B cell (primary cell): ENCODE results near the gene MRPS34. TPM values are rescaled to one million over a fixed set of nuclear protein-coding genes. Genes with fewer than 3 reads are reported as not detected.
A peak's percentile ranks its signal among the peaks of the same experiment; 100 is the strongest.

ENCODE experiments used
- ATAC-seq: fragments of 200-7000 bp; cut with Tn5 transposase; one replicate; pipeline ENCODE4 v1.10.0; 2021; ENCODE audit warnings: low read depth, mild to moderate bottlenecking, moderate number of reproducible peaks, moderate library complexity
- CTCF ChIA-PET: fragments of 350-600 bp; sonication (Branson Sonifier 250); formaldehyde crosslinking; loops from one replicate; lab custom pipeline; 2021; ENCODE audit warnings: antibody characterized with exemption, inconsistent platforms; lab: Charles Lee
- POLR2A ChIA-PET: fragments of 350-600 bp; sonication (Branson Sonifier 250); formaldehyde crosslinking; loops from one replicate; lab custom pipeline; 2021; ENCODE audit warnings: antibody characterized with exemption; lab: Charles Lee
- DNase-seq: peaks from one replicate; pipeline ENCODE4 v3.0.0; 2013
- H2AFZ ChIP-seq: 2 replicates; pipeline ENCODE4 v1.6.1; 2012; ENCODE audit warnings: mild to moderate bottlenecking, low read depth, low read length; ENCODE audit not compliant: insufficient read depth, poor library complexity, severe bottlenecking
- H3K27ac ChIP-seq, 2 donors: 1 replicate in 1 of 2; 2 replicates in 1 of 2; pipeline ENCODE4 v1.5.1; 2012 to 2013; ENCODE audit warnings: low read length in 2 of 2, mild to moderate bottlenecking in 2 of 2, moderate library complexity in 1 of 2
- H3K27me3 ChIP-seq, 4 experiments: fragments of 200-600 bp in 1 of 4; sonication (generic) in 1 of 4; replicated peaks in 1 of 4; 1 replicate in 2 of 4; 2 replicates in 2 of 4; pipeline versions ENCODE4 v1.6.1 to v1.7.0; 2013 to 2016; ENCODE audit warnings: low read length in 3 of 4, mild to moderate bottlenecking in 2 of 4, mixed read lengths in 1 of 4, moderate library complexity in 1 of 4; ENCODE audit not compliant: insufficient read depth in 4 of 4, control insufficient read depth in 3 of 4; ENCODE audit errors: control extremely low read depth in 1 of 4
- H3K36me3 ChIP-seq, 2 experiments: replicated peaks in 1 of 2; 1 replicate in 1 of 2; 2 replicates in 1 of 2; pipeline versions ENCODE4 v1.6.1 to v1.7.1; 2013; ENCODE audit warnings: low read length in 1 of 2; ENCODE audit not compliant: insufficient read depth in 2 of 2, control insufficient read depth in 1 of 2; ENCODE audit errors: control extremely low read depth in 1 of 2, extremely low read depth in 1 of 2
- H3K4me1 ChIP-seq, 2 donors: fragments of 200-600 bp in 1 of 2; sonication (generic) in 1 of 2; 1 replicate in 1 of 2; 2 replicates in 1 of 2; pipeline versions ENCODE4 v1.5.1 to v1.6.1; 2013 to 2017; ENCODE audit warnings: low read length in 2 of 2; ENCODE audit not compliant: control insufficient read depth in 2 of 2, insufficient read depth in 2 of 2
- H3K4me2 ChIP-seq: replicated peaks from 2 replicates; pipeline ENCODE3; 2012; ENCODE audit warnings: mild to moderate bottlenecking, low read depth, low read length; ENCODE audit not compliant: poor library complexity, severe bottlenecking
- H3K4me3 ChIP-seq, 5 experiments: fragments of 200-600 bp in 1 of 5; sonication (generic) in 1 of 5; 1 replicate in 3 of 5; 2 replicates in 2 of 5; pipeline versions ENCODE4 v1.5.1 to v1.7.0; 2011 to 2016; ENCODE audit warnings: low read length in 4 of 5, mild to moderate bottlenecking in 4 of 5, low read depth in 2 of 5, control low read depth in 1 of 5, moderate library complexity in 1 of 5; ENCODE audit not compliant: insufficient read depth in 1 of 5; ENCODE audit errors: control extremely low read depth in 1 of 5, extremely low read depth in 1 of 5
- H3K79me2 ChIP-seq: fragments of 200-600 bp; sonication (generic); one replicate; pipeline ENCODE4 v1.6.0; 2016; ENCODE audit warnings: low read length; ENCODE audit not compliant: control insufficient read depth, insufficient read depth
- H3K9ac ChIP-seq: fragments of 200-600 bp; sonication (generic); 2 replicates; pipeline ENCODE4 v1.6.1; 2017; ENCODE audit warnings: mild to moderate bottlenecking, low read length, moderate library complexity
- H3K9me3 ChIP-seq, 3 donors: one replicate each; pipeline versions ENCODE4 v1.6.1 to v1.7.1; 2013; ENCODE audit warnings: low read length in 2 of 3; ENCODE audit not compliant: control insufficient read depth in 2 of 3, insufficient read depth in 1 of 3; ENCODE audit errors: control extremely low read depth in 1 of 3
- H4K20me1 ChIP-seq: 2 replicates; pipeline ENCODE4 v1.6.0; 2012; ENCODE audit warnings: mild to moderate bottlenecking, low read length; ENCODE audit not compliant: insufficient read depth, control insufficient read depth, poor library complexity, severe bottlenecking
- H3K27ac Mint-ChIP-seq: one replicate; pipeline ENCODE4 v1.8.0; 2021; ENCODE audit warnings: mixed read lengths
- H3K27me3 Mint-ChIP-seq: one replicate; pipeline ENCODE4 v1.8.0; 2021; ENCODE audit warnings: mixed read lengths
- H3K4me1 Mint-ChIP-seq: one replicate; pipeline ENCODE4 v1.8.0; 2021; ENCODE audit warnings: mixed read lengths
- H3K4me3 Mint-ChIP-seq: one replicate; pipeline ENCODE4 v1.8.0; 2021; ENCODE audit warnings: mixed read lengths
- H3K9me3 Mint-ChIP-seq: one replicate; pipeline ENCODE4 v1.8.0; 2022; ENCODE audit warnings: mixed read lengths; ENCODE audit not compliant: insufficient read depth
- CTCF ChIP-seq: fragments of 200-600 bp; IDR thresholded peaks from one replicate; pipeline ENCODE4 v1.8.0; 2022; ENCODE audit warnings: antibody characterized with exemption, mild to moderate bottlenecking
- EZH2 ChIP-seq: IDR thresholded peaks from 2 replicates; pipeline ENCODE4 v1.6.1; 2012; ENCODE audit warnings: borderline replicate concordance, low read depth, mild to moderate bottlenecking, moderate library complexity, low read length; ENCODE audit not compliant: insufficient read depth, poor library complexity, severe bottlenecking
- WGBS: methylation state at CpG from one replicate; pipeline ENCODE4 v1.1.5; 2013; ENCODE audit warnings: missing lambda C conversion rate; ENCODE audit not compliant: insufficient coverage; 5-methylcytosine and 5-hydroxymethylcytosine counted together
- intact Hi-C: fragments of 100-400 bp; cut with micrococcal nuclease; formaldehyde crosslinking; loops from one replicate; pipeline ENCODE4 v1.10.0; 2022
- polyA plus RNA-seq: library from polyadenylated mRNA; depleted of rRNA; stranded (reverse); fragments of >200 nt; gene quantifications from 2 replicates; pipeline ENCODE4 v1.2.3, GENCODE V29; 2012
- small RNA-seq: library from RNA; depleted of rRNA; stranded (forward); fragments of <200 nt; gene quantifications from one replicate; pipeline ENCODE3, GENCODE V24; 2012; ENCODE audit warnings: low replicate concordance, low read depth; ENCODE audit not compliant: insufficient read length
- total RNA-seq, 2 donors: library from RNA; stranded (reverse); fragments of 120-200 nt in 1 of 2; gene quantifications; 1 replicate in 1 of 2; 2 replicates in 1 of 2; pipeline versions ENCODE4 v1.2.3 to v1.2.4, GENCODE V29; 2013 to 2022

Gene MRPS34
- total and polyA plus RNA-seq, 2 donors (not counting 1 experiment from before 2014, with no cell fraction given), result 44.6 to 55.2 TPM

- no peak overlapping the region for H2AFZ ChIP-seq
- H4K20me1 ChIP-seq, result peaks cover 49% of the 10 kb centered on the region
- H3K9me3 Mint-ChIP-seq, result no peaks in the 10 kb centered on the region
- no peaks in the 10 kb centered on the region for H3K9me3 ChIP-seq
- H3K27ac ChIP-seq, result peak overlapping the region; percentile 51 to 55
- peaks cover 51% of the 10 kb centered on the region for H3K4me1 Mint-ChIP-seq
- H3K27me3 ChIP-seq, result no peaks in the 10 kb centered on the region
- H3K27me3 Mint-ChIP-seq, result no peaks in the 10 kb centered on the region
- intact Hi-C loops, result loop anchor here (1.0 kb wide), 1 partner anchor 17 kb away; the partner anchor contains the start of gene MAPK8IP3
- H3K4me3 Mint-ChIP-seq, result peak overlapping the region; percentile 52
- H3K4me2 ChIP-seq, result peak overlapping the region; percentile 55
- ATAC-seq, result peak; percentile 46
- H3K79me2 ChIP-seq, result peaks cover 89% of the 10 kb centered on the region
- H3K27ac Mint-ChIP-seq, result peak overlapping the region; percentile 76
- H3K4me3 ChIP-seq, result no peak overlapping the region
- 85% methylated on average over 2 of the region's 6 CpGs for WGBS
- H3K4me1 ChIP-seq, result peaks cover 53 to 78% of the 10 kb centered on the region in 2 donors
- ChIA-PET CTCF (interaction anchor here (0.6 to 1.9 kb wide), 5 partner anchors 9 to 138 kb away, joined by 3 to 9 read pairs (median 3); no protein-coding TSS in a partner anchor), POLR2A (no interaction called here)
- H3K9ac ChIP-seq, result no peak overlapping the region
- H3K36me3 ChIP-seq, result peaks cover 0 to 30% of the 10 kb centered on the region in 2 experiments
- TF ChIP-seq CTCF (peak; percentile 96), EZH2 (no peak)
- DNase-seq, result peak; percentile 74
Observed at GRCh38 chr16:1723450-1724147, 49.3 kb downstream of the MRPS34 start.

Small RNA genes lying within 50 kb of the gene (small RNA-seq; reads per million reads assigned to genes)
- not detected for gene MIR3177

Other genes starting within 250 kb of the MRPS34 start
- 0.27 and 0.58 TPM in 2 replicates for gene TMEM204, start 239.5 kb downstream of the MRPS34 start, total RNA-seq
- gene TMEM204, start 239.5 kb downstream of the MRPS34 start, polyA plus RNA-seq, result 2.3 and 2.7 TPM in 2 replicates
- 12.5 and 15.0 TPM in 2 replicates for gene IFT140, start 161.1 kb downstream of the MRPS34 start, total RNA-seq
- 4.2 and 5.4 TPM in 2 replicates for gene IFT140, start 161.1 kb downstream of the MRPS34 start, polyA plus RNA-seq
- gene CRAMP1, start 160.8 kb downstream of the MRPS34 start, total RNA-seq, result 26.6 and 33.9 TPM in 2 replicates
- gene CRAMP1, start 160.8 kb downstream of the MRPS34 start, polyA plus RNA-seq, result 21.0 and 29.1 TPM in 2 replicates
- 42.1 and 45.7 TPM in 2 replicates for gene JPT2, start 94.9 kb downstream of the MRPS34 start, total RNA-seq
- gene JPT2, start 94.9 kb downstream of the MRPS34 start, polyA plus RNA-seq, result 7.6 and 10.7 TPM in 2 replicates
- gene MAPK8IP3, start 66.9 kb downstream of the MRPS34 start, total RNA-seq, result 340 and 348 TPM in 2 replicates
- 249 and 320 TPM in 2 replicates for gene MAPK8IP3, start 66.9 kb downstream of the MRPS34 start, polyA plus RNA-seq
- gene NME3, start 1.6 kb downstream of the MRPS34 start, total RNA-seq, result 57.3 and 63.2 TPM in 2 replicates
- 99.0 and 150 TPM in 2 replicates for gene NME3, start 1.6 kb downstream of the MRPS34 start, polyA plus RNA-seq
- gene EME2, start 324 bp downstream of the MRPS34 start, total RNA-seq, result 42.5 and 43.9 TPM in 2 replicates
- gene EME2, start 324 bp downstream of the MRPS34 start, polyA plus RNA-seq, result 34.6 and 44.1 TPM in 2 replicates
- 91.2 and 95.5 TPM in 2 replicates for gene SPSB3, start 9.4 kb upstream of the MRPS34 start, total RNA-seq
- gene SPSB3, start 9.4 kb upstream of the MRPS34 start, polyA plus RNA-seq, result 255 and 264 TPM in 2 replicates
- 50.2 and 52.6 TPM in 2 replicates for gene NUBP2, start 9.8 kb upstream of the MRPS34 start, total RNA-seq
- gene NUBP2, start 9.8 kb upstream of the MRPS34 start, polyA plus RNA-seq, result 49.3 and 71.7 TPM in 2 replicates
- 0.22 TPM in 1 of 2 replicates, not detected in the other for gene IGFALS, start 20.6 kb upstream of the MRPS34 start, total RNA-seq
- gene IGFALS, start 20.6 kb upstream of the MRPS34 start, polyA plus RNA-seq, result 0.49 and 0.63 TPM in 2 replicates
- 49.7 and 50.6 TPM in 2 replicates for gene HAGH, start 53.7 kb upstream of the MRPS34 start, total RNA-seq
- 48.9 and 74.2 TPM in 2 replicates for gene HAGH, start 53.7 kb upstream of the MRPS34 start, polyA plus RNA-seq
- 11.0 and 13.3 TPM in 2 replicates for gene FAHD1, start 54.1 kb upstream of the MRPS34 start, total RNA-seq
- gene FAHD1, start 54.1 kb upstream of the MRPS34 start, polyA plus RNA-seq, result 7.2 and 14.5 TPM in 2 replicates
- gene MEIOB, start 99.0 kb upstream of the MRPS34 start, total RNA-seq, result not detected in 2 replicates
- not detected in 2 replicates for gene MEIOB, start 99.0 kb upstream of the MRPS34 start, polyA plus RNA-seq
- not detected in 2 replicates for gene HS3ST6, start 145.3 kb upstream of the MRPS34 start, total RNA-seq
- gene HS3ST6, start 145.3 kb upstream of the MRPS34 start, polyA plus RNA-seq, result not detected in 2 replicates
- gene MSRB1, start 170.1 kb upstream of the MRPS34 start, total RNA-seq, result 15.2 and 17.5 TPM in 2 replicates
- 4.4 and 8.5 TPM in 2 replicates for gene MSRB1, start 170.1 kb upstream of the MRPS34 start, polyA plus RNA-seq
- not detected in 2 replicates for gene RPL3L, start 181.6 kb upstream of the MRPS34 start, total RNA-seq
- not detected in 2 replicates for gene RPL3L, start 181.6 kb upstream of the MRPS34 start, polyA plus RNA-seq
- 63.7 and 70.4 TPM in 2 replicates for gene NDUFB10, start 186.4 kb upstream of the MRPS34 start, total RNA-seq
- 76.9 and 92.6 TPM in 2 replicates for gene NDUFB10, start 186.4 kb upstream of the MRPS34 start, polyA plus RNA-seq
- 3,155 and 3,261 TPM in 2 replicates for gene RPS2, start 191.7 kb upstream of the MRPS34 start, total RNA-seq
- gene RPS2, start 191.7 kb upstream of the MRPS34 start, polyA plus RNA-seq, result 4,202 and 6,138 TPM in 2 replicates
- 0.36 and 0.76 TPM in 2 replicates for gene RNF151, start 193.7 kb upstream of the MRPS34 start, total RNA-seq
- gene RNF151, start 193.7 kb upstream of the MRPS34 start, polyA plus RNA-seq, result 0.13 and 0.27 TPM in 2 replicates
- gene TBL3, start 198.9 kb upstream of the MRPS34 start, total RNA-seq, result 31.9 and 32.2 TPM in 2 replicates
- gene TBL3, start 198.9 kb upstream of the MRPS34 start, polyA plus RNA-seq, result 41.2 and 52.2 TPM in 2 replicates
- 0.49 and 0.74 TPM in 2 replicates for gene NOXO1, start 208.3 kb upstream of the MRPS34 start, total RNA-seq
- 0.30 and 1.0 TPM in 2 replicates for gene NOXO1, start 208.3 kb upstream of the MRPS34 start, polyA plus RNA-seq
- 28.2 and 30.4 TPM in 2 replicates for gene GFER, start 211.1 kb upstream of the MRPS34 start, total RNA-seq
- gene GFER, start 211.1 kb upstream of the MRPS34 start, polyA plus RNA-seq, result 15.6 and 16.1 TPM in 2 replicates
- gene SYNGR3, start 216.8 kb upstream of the MRPS34 start, total RNA-seq, result 19.8 and 20.8 TPM in 2 replicates
- gene SYNGR3, start 216.8 kb upstream of the MRPS34 start, polyA plus RNA-seq, result 19.5 and 28.7 TPM in 2 replicates
- 49.5 and 50.3 TPM in 2 replicates for gene ZNF598, start 236.7 kb upstream of the MRPS34 start, total RNA-seq
- 61.1 and 61.5 TPM in 2 replicates for gene ZNF598, start 236.7 kb upstream of the MRPS34 start, polyA plus RNA-seq
- gene NPW, start 246.7 kb upstream of the MRPS34 start, total RNA-seq, result 0.70 and 1.7 TPM in 2 replicates
- gene NPW, start 246.7 kb upstream of the MRPS34 start, polyA plus RNA-seq, result 0.13 and 0.36 TPM in 2 replicates